ENCODE results near the gene KLK8. TPM values are rescaled to one million over a fixed set of nuclear protein-coding genes. Genes with fewer than 3 reads are reported as not detected.
A peak's percentile ranks its signal among the peaks of the same experiment; 100 is the strongest.

The KLK8 gene
- polyA plus RNA-seq, 1 of the 3 experiments (the other 2 are of a cell fraction): not detected

DNA sequence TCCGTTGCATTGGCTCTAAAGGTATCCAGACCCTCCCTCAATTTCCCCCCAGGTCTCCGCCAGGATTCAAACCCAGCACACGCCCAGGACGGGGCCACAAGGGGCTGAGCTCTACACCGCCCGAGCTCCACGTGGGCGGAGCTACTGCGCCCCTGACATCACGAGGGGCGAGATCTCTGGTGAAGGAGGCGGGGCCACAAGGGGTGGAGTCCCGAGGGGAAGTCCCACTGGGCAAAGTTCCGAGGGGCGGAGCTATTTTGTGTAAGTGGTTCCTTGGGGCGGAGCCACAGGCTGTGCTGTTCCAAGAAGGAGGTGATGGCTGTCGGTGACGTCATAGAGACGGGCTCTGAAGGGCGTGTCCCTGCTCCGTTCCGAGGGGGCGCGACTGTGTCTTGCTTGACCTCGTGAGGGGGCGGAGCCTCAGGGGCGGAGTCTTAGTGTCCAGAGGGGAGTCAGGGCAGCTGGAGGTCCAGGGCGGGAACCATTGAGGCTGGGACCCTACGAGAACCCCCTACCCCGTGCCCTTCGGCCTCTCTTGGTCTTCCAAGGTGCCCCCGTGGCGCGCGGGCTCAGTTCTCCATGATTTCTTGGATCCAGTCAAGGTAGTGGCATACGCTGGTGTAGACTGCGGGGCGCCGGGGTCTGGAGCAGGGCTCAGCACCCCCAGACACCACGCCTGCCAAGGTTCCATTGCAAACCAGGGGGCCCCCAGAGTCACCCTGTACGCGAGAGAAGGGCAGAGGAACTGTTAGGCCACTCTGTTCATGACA is 1.3 kb upstream of the KLK8 start:
- POLR2A ChIA-PET: no interaction called here
- WGBS (ENCODE audit: low lambda C conversion rate): 39% methylated on average over 35 of the region's 42 CpGs

GRCh38 chr19:51002089-51002532 is 707 bp upstream of the KLK8 start:
- no peak for DNase-seq
- CTCF ChIA-PET: no interaction called here
- Histone ChIP-seq H3K4me2 (no peak overlapping the region), H3K9ac (no peak overlapping the region), H4K20me1 (ENCODE audit: insufficient read depth) (no peaks in the 10 kb centered on the region), H3F3A (replicated peaks; ENCODE audit: insufficient read depth) (no peaks in the 10 kb centered on the region), H3K9me3 (no peaks in the 10 kb centered on the region), H3K36me3 (replicated peaks in 1 of 2; ENCODE audit: control insufficient read depth in 1 of 2, insufficient read depth in 2 of 2, low read length in 1 of 2) (no peaks in the 10 kb centered on the region), H3K79me2 (ENCODE audit: insufficient read depth) (no peaks in the 10 kb centered on the region), H2AFZ (ENCODE audit: low read depth) (no peak overlapping the region), H3K4me3 (ENCODE audit: low read depth in 2 of 2, low read length in 1 of 2) (no peak overlapping the region), H3K4me1 (ENCODE audit: control insufficient read depth in 1 of 2, insufficient read depth in 2 of 2, low read depth in 1 of 2, low read length in 1 of 2) (no peaks in the 10 kb centered on the region), H3K27me3 (ENCODE audit: insufficient read depth) (peaks cover 20% of the 10 kb centered on the region; the same call in 1 of the 2 replicates), H3K9me2 (no peaks in the 10 kb centered on the region), H3K27ac (ENCODE audit: low read depth in 2 of 2, low read length in 1 of 2) (no peak overlapping the region)
- POLR2A ChIA-PET: no interaction called here
- 26% methylated on average over 11 of the region's 12 CpGs for WGBS (ENCODE audit: low lambda C conversion rate)
- no peak for TF ChIP-seq TEAD4 (IDR thresholded peaks at IDR 0.05; ENCODE audit: borderline replicate concordance, insufficient read depth)
- TF ChIP-seq TAF1 (IDR thresholded peaks at IDR 0.05; ENCODE audit: borderline replicate concordance, low read depth, low read length): no peak
- no peak for TF ChIP-seq POLR2AphosphoS5 (IDR thresholded peaks at IDR 0.05; ENCODE audit: low read depth, low read length)
- TF ChIP-seq SMC3 (IDR thresholded peaks at IDR 0.05; ENCODE audit: low read depth, low read length): no peak
- TF ChIP-seq, protein P1, sequence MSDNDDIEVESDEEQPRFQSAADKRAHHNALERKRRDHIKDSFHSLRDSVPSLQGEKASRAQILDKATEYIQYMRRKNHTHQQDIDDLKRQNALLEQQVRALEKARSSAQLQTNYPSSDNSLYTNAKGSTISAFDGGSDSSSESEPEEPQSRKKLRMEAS (IDR thresholded peaks at IDR 0.05; ENCODE audit: low read depth): no peak
- no peak for TF ChIP-seq USF1 (IDR thresholded peaks at IDR 0.05; ENCODE audit: borderline replicate concordance, low read depth)
- TF ChIP-seq RAD21 (IDR thresholded peaks at IDR 0.05; ENCODE audit: low read length): no peak
- TF ChIP-seq MXI1 (IDR thresholded peaks at IDR 0.05; ENCODE audit: low read depth, low read length): no peak
- no peak for TF ChIP-seq EZH2phosphoT487 (IDR thresholded peaks at IDR 0.05; ENCODE audit: borderline replicate concordance, low read depth)
- no peak for TF ChIP-seq NFIC (IDR thresholded peaks at IDR 0.05; ENCODE audit: borderline replicate concordance)
- TF ChIP-seq, protein P2, sequence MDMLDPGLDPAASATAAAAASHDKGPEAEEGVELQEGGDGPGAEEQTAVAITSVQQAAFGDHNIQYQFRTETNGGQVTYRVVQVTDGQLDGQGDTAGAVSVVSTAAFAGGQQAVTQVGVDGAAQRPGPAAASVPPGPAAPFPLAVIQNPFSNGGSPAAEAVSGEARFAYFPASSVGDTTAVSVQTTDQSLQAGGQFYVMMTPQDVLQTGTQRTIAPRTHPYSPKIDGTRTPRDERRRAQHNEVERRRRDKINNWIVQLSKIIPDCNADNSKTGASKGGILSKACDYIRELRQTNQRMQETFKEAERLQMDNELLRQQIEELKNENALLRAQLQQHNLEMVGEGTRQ (IDR thresholded peaks at IDR 0.05; ENCODE audit: borderline replicate concordance, low read depth, low read length): no peak
- no peak for TF ChIP-seq RXRA (IDR thresholded peaks at IDR 0.05; ENCODE audit: borderline replicate concordance, low read depth)

More for the DNA sequence above, 1.3 kb upstream of the KLK8 start:
- H2AFZ ChIP-seq (ENCODE audit: low read depth): no peak overlapping the region
- H3F3A ChIP-seq (replicated peaks; ENCODE audit: insufficient read depth): no peaks in the 10 kb centered on the region
- no peak overlapping the region for H3K4me3 ChIP-seq (ENCODE audit: low read depth in 2 of 2, low read length in 1 of 2)
- no peaks in the 10 kb centered on the region for H4K20me1 ChIP-seq (ENCODE audit: insufficient read depth)
- H3K79me2 ChIP-seq (ENCODE audit: insufficient read depth): no peaks in the 10 kb centered on the region
- no peaks in the 10 kb centered on the region for H3K36me3 ChIP-seq (replicated peaks in 1 of 2; ENCODE audit: control insufficient read depth in 1 of 2, insufficient read depth in 2 of 2, low read length in 1 of 2)
- no peak overlapping the region for H3K9ac ChIP-seq
- H3K9me3 ChIP-seq: no peaks in the 10 kb centered on the region
- H3K27me3 ChIP-seq (ENCODE audit: insufficient read depth): peaks cover 18% of the 10 kb centered on the region; the same call in 1 of the 2 replicates
- no peaks in the 10 kb centered on the region for H3K9me2 ChIP-seq
- no peaks in the 10 kb centered on the region for H3K4me1 ChIP-seq (ENCODE audit: control insufficient read depth in 1 of 2, insufficient read depth in 2 of 2, low read depth in 1 of 2, low read length in 1 of 2)
- no peak overlapping the region for H3K27ac ChIP-seq (ENCODE audit: low read depth in 2 of 2, low read length in 1 of 2)
- no peak for TF ChIP-seq TEAD4 (IDR thresholded peaks at IDR 0.05; ENCODE audit: borderline replicate concordance, insufficient read depth)
- no peak for TF ChIP-seq FOXJ3 (CRISPR knock-in tag; IDR thresholded peaks at IDR 0.05)
- TF ChIP-seq RXRA (IDR thresholded peaks at IDR 0.05; ENCODE audit: borderline replicate concordance, low read depth): no peak
- TF ChIP-seq POLR2AphosphoS5 (IDR thresholded peaks at IDR 0.05; ENCODE audit: low read depth, low read length): no peak
- TF ChIP-seq SIN3A (IDR thresholded peaks at IDR 0.05; ENCODE audit: borderline replicate concordance, low read depth, low read length): no peak
- no peak for TF ChIP-seq EP300 (IDR thresholded peaks at IDR 0.05; ENCODE audit: borderline replicate concordance in 1 of 2, low read depth in 1 of 2, low read length in 1 of 2)
- TF ChIP-seq MXI1 (IDR thresholded peaks at IDR 0.05; ENCODE audit: low read depth, low read length): no peak
- TF ChIP-seq, protein P3, sequence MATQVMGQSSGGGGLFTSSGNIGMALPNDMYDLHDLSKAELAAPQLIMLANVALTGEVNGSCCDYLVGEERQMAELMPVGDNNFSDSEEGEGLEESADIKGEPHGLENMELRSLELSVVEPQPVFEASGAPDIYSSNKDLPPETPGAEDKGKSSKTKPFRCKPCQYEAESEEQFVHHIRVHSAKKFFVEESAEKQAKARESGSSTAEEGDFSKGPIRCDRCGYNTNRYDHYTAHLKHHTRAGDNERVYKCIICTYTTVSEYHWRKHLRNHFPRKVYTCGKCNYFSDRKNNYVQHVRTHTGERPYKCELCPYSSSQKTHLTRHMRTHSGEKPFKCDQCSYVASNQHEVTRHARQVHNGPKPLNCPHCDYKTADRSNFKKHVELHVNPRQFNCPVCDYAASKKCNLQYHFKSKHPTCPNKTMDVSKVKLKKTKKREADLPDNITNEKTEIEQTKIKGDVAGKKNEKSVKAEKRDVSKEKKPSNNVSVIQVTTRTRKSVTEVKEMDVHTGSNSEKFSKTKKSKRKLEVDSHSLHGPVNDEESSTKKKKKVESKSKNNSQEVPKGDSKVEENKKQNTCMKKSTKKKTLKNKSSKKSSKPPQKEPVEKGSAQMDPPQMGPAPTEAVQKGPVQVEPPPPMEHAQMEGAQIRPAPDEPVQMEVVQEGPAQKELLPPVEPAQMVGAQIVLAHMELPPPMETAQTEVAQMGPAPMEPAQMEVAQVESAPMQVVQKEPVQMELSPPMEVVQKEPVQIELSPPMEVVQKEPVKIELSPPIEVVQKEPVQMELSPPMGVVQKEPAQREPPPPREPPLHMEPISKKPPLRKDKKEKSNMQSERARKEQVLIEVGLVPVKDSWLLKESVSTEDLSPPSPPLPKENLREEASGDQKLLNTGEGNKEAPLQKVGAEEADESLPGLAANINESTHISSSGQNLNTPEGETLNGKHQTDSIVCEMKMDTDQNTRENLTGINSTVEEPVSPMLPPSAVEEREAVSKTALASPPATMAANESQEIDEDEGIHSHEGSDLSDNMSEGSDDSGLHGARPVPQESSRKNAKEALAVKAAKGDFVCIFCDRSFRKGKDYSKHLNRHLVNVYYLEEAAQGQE (IDR thresholded peaks at IDR 0.05; ENCODE audit: low read depth, low read length): no peak
- no peak for TF ChIP-seq RAD21 (IDR thresholded peaks at IDR 0.05; ENCODE audit: low read length)
- TF ChIP-seq GABPA (IDR thresholded peaks at IDR 0.05; ENCODE audit: low read depth): no peak
- TF ChIP-seq NFIC (IDR thresholded peaks at IDR 0.05; ENCODE audit: borderline replicate concordance): no peak
- TF ChIP-seq JUND (IDR thresholded peaks at IDR 0.05): no peak
- TF ChIP-seq, protein P1 (IDR thresholded peaks at IDR 0.05; ENCODE audit: low read depth): no peak
- TF ChIP-seq GATA2 (CRISPR knock-in tag; IDR thresholded peaks at IDR 0.05): no peak
- CTCF ChIA-PET: no interaction called here
- peak; percentile 41 for DNase-seq
- no peak overlapping the region for H3K4me2 ChIP-seq

Data from SK-N-SH (cell line).